GM23338 (cell line): ENCODE measurements around the gene OOSP4B. TPM values are rescaled to one million over a fixed set of nuclear protein-coding genes. Genes with fewer than 3 reads are reported as not detected.

Experiments
- ATAC-seq: fragments of 200-7000 bp; cut with Tn5 transposase; 3 replicates; pipeline ENCODE4 v1.9.1; 2020
- DNase-seq: peaks from one replicate; pipeline ENCODE4 v3.0.0-alpha.2; 2015; ENCODE audit warnings: low spot score
- H2AFZ ChIP-seq: fragments of 200-600 bp; sonication (generic); 2 replicates; pipeline ENCODE4 v1.8.0; 2016; ENCODE audit warnings: antibody characterized with exemption, mild to moderate bottlenecking, moderate library complexity
- H3F3A ChIP-seq: fragments of 200-600 bp; sonication (generic); replicated peaks from 2 replicates; pipeline ENCODE4 v1.8.0; 2017; ENCODE audit warnings: antibody characterized with exemption, mixed run types, low read depth
- H3K27ac ChIP-seq: fragments of 200-600 bp; sonication (generic); 2 replicates; pipeline ENCODE4 v1.6.1; 2016; ENCODE audit warnings: low read depth
- H3K27me3 ChIP-seq: fragments of 200-600 bp; sonication (generic); 2 replicates; pipeline ENCODE4 v1.8.0; 2016; ENCODE audit warnings: mild to moderate bottlenecking, mixed run types, moderate library complexity; ENCODE audit not compliant: insufficient read depth
- H3K36me3 ChIP-seq: fragments of 200-600 bp; sonication (generic); 2 replicates; pipeline ENCODE4 v1.8.0; 2016; ENCODE audit warnings: mild to moderate bottlenecking; ENCODE audit not compliant: insufficient read depth
- H3K4me1 ChIP-seq: fragments of 200-600 bp; sonication (generic); 2 replicates; pipeline ENCODE4 v1.8.0; 2016; ENCODE audit warnings: mild to moderate bottlenecking, moderate library complexity; ENCODE audit not compliant: insufficient read depth
- H3K4me2 ChIP-seq: fragments of 200-600 bp; sonication (generic); 2 replicates; pipeline ENCODE4 v1.7.1; 2017; ENCODE audit warnings: mixed run types
- H3K4me3 ChIP-seq: fragments of 200-600 bp; sonication (generic); 2 replicates; pipeline ENCODE4 v1.6.1; 2016; ENCODE audit warnings: mixed run types
- H3K79me2 ChIP-seq: fragments of 200-600 bp; sonication (generic); replicated peaks from 2 replicates; pipeline ENCODE4 v1.8.0; 2017; ENCODE audit warnings: mild to moderate bottlenecking; ENCODE audit not compliant: insufficient read depth
- H3K9me2 ChIP-seq: fragments of 200-600 bp; sonication (generic); 2 replicates; pipeline ENCODE4 v1.8.0; 2017; ENCODE audit not compliant: insufficient read depth
- H4K20me1 ChIP-seq: fragments of 200-600 bp; sonication (generic); replicated peaks from 2 replicates; pipeline ENCODE4 v1.8.0; 2017; ENCODE audit warnings: mild to moderate bottlenecking; ENCODE audit not compliant: insufficient read depth
- H3K27ac Mint-ChIP-seq: 2 replicates; pipeline ENCODE4 v1.8.0; 2020; ENCODE audit warnings: inconsistent platforms, mild to moderate bottlenecking, moderate library complexity, mixed read lengths
- H3K27me3 Mint-ChIP-seq: 3 replicates; pipeline ENCODE4 v1.8.0; 2022; ENCODE audit warnings: low read depth, mild to moderate bottlenecking, moderate library complexity, mixed read lengths, inconsistent platforms; ENCODE audit not compliant: insufficient read depth, poor library complexity
- H3K36me3 Mint-ChIP-seq: 3 replicates; pipeline ENCODE4 v1.8.0; 2021; ENCODE audit warnings: low read depth, mild to moderate bottlenecking, inconsistent platforms, moderate library complexity, mixed read lengths
- H3K4me1 Mint-ChIP-seq: 3 replicates; pipeline ENCODE4 v1.8.0; 2020; ENCODE audit warnings: mild to moderate bottlenecking, inconsistent platforms, mixed read lengths
- H3K4me3 Mint-ChIP-seq: 3 replicates; pipeline ENCODE4 v1.8.0; 2021; ENCODE audit warnings: moderate library complexity, mild to moderate bottlenecking, inconsistent platforms, mixed read lengths
- H3K9me3 Mint-ChIP-seq: 3 replicates; pipeline ENCODE4 v1.8.0; 2020; ENCODE audit warnings: moderate library complexity, mild to moderate bottlenecking, inconsistent platforms, mixed read lengths
- CREB1 ChIP-seq: fragments of 250-450 bp; sonication (Bioruptor Pico); IDR thresholded peaks from 2 replicates; pipeline ENCODE4 v1.5.0; 2020; ENCODE audit warnings: low read depth, mild to moderate bottlenecking, moderate library complexity
- EZH2 ChIP-seq: fragments of 200-600 bp; sonication (generic); IDR thresholded peaks from one replicate; pipeline ENCODE4 v1.8.0; 2017; ENCODE audit warnings: antibody characterized with exemption, mild to moderate bottlenecking, low read depth; ENCODE audit not compliant: unreplicated experiment
- EZH2phosphoT487 ChIP-seq: fragments of 200-600 bp; sonication (generic); IDR thresholded peaks from one replicate; pipeline ENCODE4 v1.8.1; 2018; ENCODE audit warnings: antibody characterized with exemption; ENCODE audit not compliant: unreplicated experiment
- JUNB ChIP-seq: IDR thresholded peaks from one replicate; pipeline ENCODE4 v1.6.1; 2016; ENCODE audit warnings: antibody characterized with exemption; ENCODE audit not compliant: unreplicated experiment
- NANOG ChIP-seq: IDR thresholded peaks from 2 replicates; pipeline ENCODE4 v1.6.1; 2016; ENCODE audit warnings: antibody characterized with exemption, borderline replicate concordance
- POLR2AphosphoS5 ChIP-seq: IDR thresholded peaks from 2 replicates; pipeline ENCODE4 v1.6.1; 2016; ENCODE audit warnings: antibody characterized with exemption, low read depth
- STAT1 ChIP-seq: IDR thresholded peaks from one replicate; pipeline ENCODE4 v1.6.1; 2016; ENCODE audit warnings: antibody characterized with exemption; ENCODE audit not compliant: unreplicated experiment
- ZNF114 ChIP-seq: fragments of 250-450 bp; sonication (Bioruptor Pico); IDR thresholded peaks from 2 replicates; pipeline ENCODE4 v1.5.0; 2020; ENCODE audit warnings: mild to moderate bottlenecking, moderate library complexity
- ZNF331 ChIP-seq: fragments of 250-450 bp; sonication (Bioruptor Pico); IDR thresholded peaks from 2 replicates; pipeline ENCODE4 v1.5.0; 2020; ENCODE audit warnings: low read depth, mild to moderate bottlenecking, moderate library complexity
- polyA plus RNA-seq: library from polyadenylated mRNA; unstranded; fragments of >200 nt; fragmentation: Nextera tagmentation; extraction: Ambion mirVana; gene quantifications from 2 replicates; pipeline ENCODE4 v1.2.1, GENCODE V29; 2016
- total RNA-seq: library from RNA; depleted of rRNA; stranded (reverse); fragments of >200 nt; shearing (Covaris generic); gene quantifications from 2 replicates; pipeline ENCODE4 v1.2.3, GENCODE V29; 2014
- TF ChIP-seq, protein P1 (sequence below): fragments of 250-450 bp; sonication (Bioruptor Pico); IDR thresholded peaks from 2 replicates; pipeline ENCODE4 v1.5.0; 2020; ENCODE audit warnings: mild to moderate bottlenecking, moderate library complexity
- TF ChIP-seq, protein P2 (sequence below): IDR thresholded peaks from 2 replicates; pipeline ENCODE4 v1.6.1; 2016; ENCODE audit warnings: antibody characterized with exemption
- TF ChIP-seq, protein P3 (sequence below), 2 experiments: fragments of 200-600 bp in 1 of 2; sonication (generic) in 1 of 2; conservative IDR thresholded peaks; 2 replicates each; pipeline versions ENCODE4 v1.5.1 to v1.6.1; 2016 to 2017; ENCODE audit warnings: antibody characterized with exemption in 2 of 2, low read depth in 2 of 2, mild to moderate bottlenecking in 2 of 2, moderate library complexity in 1 of 2

The OOSP4B gene
- total and polyA plus RNA-seq, 2 experiments from 2014 or later: not detected

DNA sequence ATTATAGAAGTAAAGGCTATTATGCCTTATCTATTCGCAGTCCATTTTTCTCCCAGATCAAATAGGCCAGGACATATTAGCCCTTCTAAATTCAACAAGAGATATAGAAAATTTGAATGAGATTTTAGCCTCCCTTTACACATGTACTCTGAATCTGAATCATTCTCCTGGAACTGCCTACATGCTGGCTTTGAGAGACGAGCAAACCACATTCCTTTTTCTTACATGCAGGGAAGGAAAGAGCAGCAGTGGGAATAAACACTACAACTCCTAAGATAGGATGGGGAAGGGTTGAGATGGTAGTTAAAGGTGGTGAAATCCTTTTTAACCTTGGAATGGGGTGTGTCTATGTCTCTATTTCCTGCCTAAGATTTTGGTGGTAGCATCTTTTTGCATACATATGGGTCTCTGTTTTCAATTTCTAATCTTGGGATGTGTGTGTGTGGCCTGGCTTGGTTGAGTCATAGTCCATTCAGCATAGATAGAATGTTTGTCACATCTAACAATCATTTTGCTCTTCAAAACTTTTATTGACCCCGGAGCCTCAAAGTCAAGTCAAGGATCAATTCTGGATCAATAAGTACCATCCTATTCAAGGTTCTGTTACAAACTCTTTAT, 12.1 kb downstream of the OOSP4B start (continued):
- TF ChIP-seq, protein P1, sequence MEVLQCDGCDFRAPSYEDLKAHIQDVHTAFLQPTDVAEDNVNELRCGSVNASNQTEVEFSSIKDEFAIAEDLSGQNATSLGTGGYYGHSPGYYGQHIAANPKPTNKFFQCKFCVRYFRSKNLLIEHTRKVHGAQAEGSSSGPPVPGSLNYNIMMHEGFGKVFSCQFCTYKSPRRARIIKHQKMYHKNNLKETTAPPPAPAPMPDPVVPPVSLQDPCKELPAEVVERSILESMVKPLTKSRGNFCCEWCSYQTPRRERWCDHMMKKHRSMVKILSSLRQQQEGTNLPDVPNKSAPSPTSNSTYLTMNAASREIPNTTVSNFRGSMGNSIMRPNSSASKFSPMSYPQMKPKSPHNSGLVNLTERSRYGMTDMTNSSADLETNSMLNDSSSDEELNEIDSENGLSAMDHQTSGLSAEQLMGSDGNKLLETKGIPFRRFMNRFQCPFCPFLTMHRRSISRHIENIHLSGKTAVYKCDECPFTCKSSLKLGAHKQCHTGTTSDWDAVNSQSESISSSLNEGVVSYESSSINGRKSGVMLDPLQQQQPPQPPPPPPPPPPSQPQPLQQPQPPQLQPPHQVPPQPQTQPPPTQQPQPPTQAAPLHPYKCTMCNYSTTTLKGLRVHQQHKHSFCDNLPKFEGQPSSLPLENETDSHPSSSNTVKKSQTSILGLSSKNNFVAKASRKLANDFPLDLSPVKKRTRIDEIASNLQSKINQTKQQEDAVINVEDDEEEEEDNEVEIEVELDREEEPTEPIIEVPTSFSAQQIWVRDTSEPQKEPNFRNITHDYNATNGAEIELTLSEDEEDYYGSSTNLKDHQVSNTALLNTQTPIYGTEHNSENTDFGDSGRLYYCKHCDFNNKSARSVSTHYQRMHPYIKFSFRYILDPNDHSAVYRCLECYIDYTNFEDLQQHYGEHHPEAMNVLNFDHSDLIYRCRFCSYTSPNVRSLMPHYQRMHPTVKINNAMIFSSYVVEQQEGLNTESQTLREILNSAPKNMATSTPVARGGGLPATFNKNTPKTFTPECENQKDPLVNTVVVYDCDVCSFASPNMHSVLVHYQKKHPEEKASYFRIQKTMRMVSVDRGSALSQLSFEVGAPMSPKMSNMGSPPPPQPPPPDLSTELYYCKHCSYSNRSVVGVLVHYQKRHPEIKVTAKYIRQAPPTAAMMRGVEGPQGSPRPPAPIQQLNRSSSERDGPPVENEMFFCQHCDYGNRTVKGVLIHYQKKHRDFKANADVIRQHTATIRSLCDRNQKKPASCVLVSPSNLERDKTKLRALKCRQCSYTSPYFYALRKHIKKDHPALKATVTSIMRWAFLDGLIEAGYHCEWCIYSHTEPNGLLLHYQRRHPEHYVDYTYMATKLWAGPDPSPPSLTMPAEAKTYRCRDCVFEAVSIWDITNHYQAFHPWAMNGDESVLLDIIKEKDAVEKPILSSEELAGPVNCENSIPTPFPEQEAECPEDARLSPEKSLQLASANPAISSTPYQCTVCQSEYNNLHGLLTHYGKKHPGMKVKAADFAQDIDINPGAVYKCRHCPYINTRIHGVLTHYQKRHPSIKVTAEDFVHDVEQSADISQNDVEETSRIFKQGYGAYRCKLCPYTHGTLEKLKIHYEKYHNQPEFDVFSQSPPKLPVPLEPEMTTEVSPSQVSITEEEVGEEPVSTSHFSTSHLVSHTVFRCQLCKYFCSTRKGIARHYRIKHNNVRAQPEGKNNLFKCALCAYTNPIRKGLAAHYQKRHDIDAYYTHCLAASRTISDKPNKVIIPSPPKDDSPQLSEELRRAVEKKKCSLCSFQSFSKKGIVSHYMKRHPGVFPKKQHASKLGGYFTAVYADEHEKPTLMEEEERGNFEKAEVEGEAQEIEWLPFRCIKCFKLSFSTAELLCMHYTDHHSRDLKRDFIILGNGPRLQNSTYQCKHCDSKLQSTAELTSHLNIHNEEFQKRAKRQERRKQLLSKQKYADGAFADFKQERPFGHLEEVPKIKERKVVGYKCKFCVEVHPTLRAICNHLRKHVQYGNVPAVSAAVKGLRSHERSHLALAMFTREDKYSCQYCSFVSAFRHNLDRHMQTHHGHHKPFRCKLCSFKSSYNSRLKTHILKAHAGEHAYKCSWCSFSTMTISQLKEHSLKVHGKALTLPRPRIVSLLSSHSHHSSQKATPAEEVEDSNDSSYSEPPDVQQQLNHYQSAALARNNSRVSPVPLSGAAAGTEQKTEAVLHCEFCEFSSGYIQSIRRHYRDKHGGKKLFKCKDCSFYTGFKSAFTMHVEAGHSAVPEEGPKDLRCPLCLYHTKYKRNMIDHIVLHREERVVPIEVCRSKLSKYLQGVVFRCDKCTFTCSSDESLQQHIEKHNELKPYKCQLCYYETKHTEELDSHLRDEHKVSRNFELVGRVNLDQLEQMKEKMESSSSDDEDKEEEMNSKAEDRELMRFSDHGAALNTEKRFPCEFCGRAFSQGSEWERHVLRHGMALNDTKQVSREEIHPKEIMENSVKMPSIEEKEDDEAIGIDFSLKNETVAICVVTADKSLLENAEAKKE: no peak
- TF ChIP-seq EZH2phosphoT487 (no peak), POLR2AphosphoS5 (no peak)

DNA sequence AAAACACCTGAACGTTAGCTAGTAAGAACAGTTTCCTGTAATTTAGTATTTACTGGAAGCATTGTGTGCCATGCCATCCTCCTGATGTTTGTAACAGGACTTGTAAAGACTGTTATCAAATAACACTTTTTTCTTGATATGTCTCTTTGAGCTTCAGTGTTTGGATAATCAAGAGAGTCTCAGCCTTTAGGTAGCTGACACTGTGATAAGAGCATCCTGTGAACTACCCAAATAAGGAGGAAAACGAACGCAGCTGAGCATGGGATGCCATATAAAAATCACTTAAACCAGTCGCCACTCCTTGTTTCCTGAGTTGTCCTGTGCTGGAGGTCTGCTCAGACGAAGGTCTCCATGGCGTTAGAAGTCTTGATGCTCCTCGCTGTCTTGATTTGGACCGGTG, 23.1 kb downstream of the OOSP4B start, which contains the start of gene OOSP2:
OOSP2 (plus strand) TSS at position 301 of the 400 bp plus-strand sequence; CDS start at position 352, 51 bp downstream.
- no peak within 1 kb of the TSS for H2AFZ ChIP-seq
- H3K27ac ChIP-seq: no peak within 1 kb of the TSS
- no peaks in the 10 kb centered on the region for H3K9me2 ChIP-seq
- Mint-ChIP-seq H3K9me3 (no peaks in the 10 kb centered on the region), H3K27ac (no peak within 1 kb of the TSS), H3K36me3 (no peaks in the 10 kb centered on the region), H3K4me1 (peaks cover 9% of the 10 kb centered on the region), H3K27me3 (no peaks in the 10 kb centered on the region), H3K4me3 (no peak within 1 kb of the TSS)
- no peaks in the 10 kb centered on the region for H4K20me1 ChIP-seq
- H3K27me3 ChIP-seq: no peaks in the 10 kb centered on the region
- H3K4me3 ChIP-seq: no peak within 1 kb of the TSS
- no peak within 1 kb of the TSS for H3K4me2 ChIP-seq
- no peaks in the 10 kb centered on the region for H3K36me3 ChIP-seq
- no peaks in the 10 kb centered on the region for H3K79me2 ChIP-seq
- DNase-seq (no peak), ATAC-seq (no peak)
- H3K4me1 ChIP-seq: peaks cover 17% of the 10 kb centered on the region
- H3F3A ChIP-seq: no peaks in the 10 kb centered on the region
- TF ChIP-seq, protein P2, sequence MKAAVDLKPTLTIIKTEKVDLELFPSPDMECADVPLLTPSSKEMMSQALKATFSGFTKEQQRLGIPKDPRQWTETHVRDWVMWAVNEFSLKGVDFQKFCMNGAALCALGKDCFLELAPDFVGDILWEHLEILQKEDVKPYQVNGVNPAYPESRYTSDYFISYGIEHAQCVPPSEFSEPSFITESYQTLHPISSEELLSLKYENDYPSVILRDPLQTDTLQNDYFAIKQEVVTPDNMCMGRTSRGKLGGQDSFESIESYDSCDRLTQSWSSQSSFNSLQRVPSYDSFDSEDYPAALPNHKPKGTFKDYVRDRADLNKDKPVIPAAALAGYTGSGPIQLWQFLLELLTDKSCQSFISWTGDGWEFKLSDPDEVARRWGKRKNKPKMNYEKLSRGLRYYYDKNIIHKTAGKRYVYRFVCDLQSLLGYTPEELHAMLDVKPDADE: no peak
- TF ChIP-seq ZNF114 (CRISPR knock-in tag) (no peak), STAT1 (no peak), ZNF331 (CRISPR knock-in tag) (no peak), CREB1 (no peak), POLR2AphosphoS5 (no peak), NANOG (no peak), EZH2 (no peak), EZH2phosphoT487 (no peak), JUNB (no peak)
- TF ChIP-seq, protein P3, sequence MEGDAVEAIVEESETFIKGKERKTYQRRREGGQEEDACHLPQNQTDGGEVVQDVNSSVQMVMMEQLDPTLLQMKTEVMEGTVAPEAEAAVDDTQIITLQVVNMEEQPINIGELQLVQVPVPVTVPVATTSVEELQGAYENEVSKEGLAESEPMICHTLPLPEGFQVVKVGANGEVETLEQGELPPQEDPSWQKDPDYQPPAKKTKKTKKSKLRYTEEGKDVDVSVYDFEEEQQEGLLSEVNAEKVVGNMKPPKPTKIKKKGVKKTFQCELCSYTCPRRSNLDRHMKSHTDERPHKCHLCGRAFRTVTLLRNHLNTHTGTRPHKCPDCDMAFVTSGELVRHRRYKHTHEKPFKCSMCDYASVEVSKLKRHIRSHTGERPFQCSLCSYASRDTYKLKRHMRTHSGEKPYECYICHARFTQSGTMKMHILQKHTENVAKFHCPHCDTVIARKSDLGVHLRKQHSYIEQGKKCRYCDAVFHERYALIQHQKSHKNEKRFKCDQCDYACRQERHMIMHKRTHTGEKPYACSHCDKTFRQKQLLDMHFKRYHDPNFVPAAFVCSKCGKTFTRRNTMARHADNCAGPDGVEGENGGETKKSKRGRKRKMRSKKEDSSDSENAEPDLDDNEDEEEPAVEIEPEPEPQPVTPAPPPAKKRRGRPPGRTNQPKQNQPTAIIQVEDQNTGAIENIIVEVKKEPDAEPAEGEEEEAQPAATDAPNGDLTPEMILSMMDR (conservative IDR thresholded peaks at IDR 0.05; ENCODE audit: low read depth in 2 of 2): no peak
